WTC11 (cell line): ENCODE measurements around the gene TMEM181. TPM values are rescaled to one million over a fixed set of nuclear protein-coding genes. Genes with fewer than 3 reads are reported as not detected.
"Not testable (repeated sequence)": the region's sequence is repeated elsewhere in the genome, so short reads cannot be mapped to it uniquely, and the experiment has no call there.

Experiments used
- ATAC-seq: fragments of 200-7000 bp; cut with Tn5 transposase; 2 replicates; pipeline ENCODE4 v1.10.0; 2021; ENCODE audit warnings: mild to moderate bottlenecking, moderate library complexity
- CTCF ChIA-PET: fragments of 300-600 bp; sonication (Branson Sonifier 250); formaldehyde crosslinking; loops from one replicate; lab custom pipeline; 2021; ENCODE audit warnings: antibody characterized with exemption; lab: Charles Lee
- POLR2A ChIA-PET: fragments of 350-600 bp; sonication (Branson Sonifier 250); formaldehyde crosslinking; loops from one replicate; lab custom pipeline; 2021; ENCODE audit warnings: antibody characterized with exemption; lab: Charles Lee
- DNase-seq: peaks from one replicate; pipeline ENCODE4 v3.0.0; 2021; ENCODE audit warnings: low spot score
- H3K27ac Mint-ChIP-seq: 2 replicates; pipeline ENCODE4 v1.8.0; 2021; ENCODE audit warnings: mixed read lengths
- H3K27me3 Mint-ChIP-seq: 2 replicates; pipeline ENCODE4 v1.8.0; 2021; ENCODE audit warnings: low read depth, mild to moderate bottlenecking, moderate library complexity, mixed read lengths
- H3K36me3 Mint-ChIP-seq: 2 replicates; pipeline ENCODE4 v1.8.0; 2021; ENCODE audit warnings: mixed read lengths
- H3K4me1 Mint-ChIP-seq: 2 replicates; pipeline ENCODE4 v1.8.0; 2022; ENCODE audit warnings: mixed read lengths
- H3K4me3 Mint-ChIP-seq: 2 replicates; pipeline ENCODE4 v1.8.0; 2021; ENCODE audit warnings: mild to moderate bottlenecking, moderate library complexity, mixed read lengths
- H3K9me3 Mint-ChIP-seq: 2 replicates; pipeline ENCODE4 v1.8.0; 2021; ENCODE audit warnings: mixed read lengths
- ATF1 ChIP-seq: sonication (generic); formaldehyde crosslinking; IDR thresholded peaks from 2 replicates; pipeline ENCODE4 v1.8.1; 2023; ENCODE audit warnings: mild to moderate bottlenecking, moderate library complexity, missing genetic modification reagents
- ATF6 ChIP-seq: sonication (generic); formaldehyde crosslinking; IDR thresholded peaks from 2 replicates; pipeline ENCODE4 v1.8.1; 2023; ENCODE audit warnings: mild to moderate bottlenecking, missing genetic modification reagents
- FOXP4 ChIP-seq: sonication (generic); formaldehyde crosslinking; IDR thresholded peaks from 2 replicates; pipeline ENCODE4 v1.8.0; 2022; ENCODE audit warnings: mild to moderate bottlenecking, missing genetic modification reagents
- GABPB1 ChIP-seq: sonication (generic); formaldehyde crosslinking; IDR thresholded peaks from 2 replicates; pipeline ENCODE4 v1.8.1; 2023; ENCODE audit warnings: mild to moderate bottlenecking, missing genetic modification reagents
- MYBL2 ChIP-seq: sonication (generic); formaldehyde crosslinking; IDR thresholded peaks from 2 replicates; pipeline ENCODE4 v1.8.1; 2023; ENCODE audit warnings: mild to moderate bottlenecking, moderate library complexity, missing genetic modification reagents
- OVOL2 ChIP-seq: fragments of 250-450 bp; sonication (Bioruptor Pico); IDR thresholded peaks from 2 replicates; pipeline ENCODE4 v1.9.0; 2021; ENCODE audit warnings: mild to moderate bottlenecking, borderline replicate concordance
- PRDM15 ChIP-seq: sonication (generic); formaldehyde crosslinking; IDR thresholded peaks from 2 replicates; pipeline ENCODE4 v1.8.0; 2022; ENCODE audit warnings: missing genetic modification reagents
- RORB ChIP-seq: fragments of 250-450 bp; sonication (Bioruptor Pico); IDR thresholded peaks from 2 replicates; pipeline ENCODE4 v1.9.0; 2021; ENCODE audit warnings: mild to moderate bottlenecking
- SMAD3 ChIP-seq: sonication (generic); formaldehyde crosslinking; IDR thresholded peaks from 2 replicates; pipeline ENCODE4 v1.8.0; 2022; ENCODE audit warnings: missing genetic modification reagents, mild to moderate bottlenecking, borderline replicate concordance
- USF1 ChIP-seq: sonication (generic); formaldehyde crosslinking; IDR thresholded peaks from 2 replicates; pipeline ENCODE4 v1.8.0; 2022; ENCODE audit warnings: mild to moderate bottlenecking, missing genetic modification reagents
- ZNF263 ChIP-seq: sonication (generic); formaldehyde crosslinking; IDR thresholded peaks from 2 replicates; pipeline ENCODE4 v1.8.1; 2022; ENCODE audit warnings: low read depth, mild to moderate bottlenecking, moderate library complexity, missing genetic modification reagents
- total RNA-seq: library from RNA; stranded (reverse); gene quantifications from 3 replicates; pipeline ENCODE4 v1.2.3, GENCODE V29; 2021
- TF ChIP-seq, protein P1 (sequence below): sonication (generic); formaldehyde crosslinking; IDR thresholded peaks from 2 replicates; pipeline ENCODE4 v1.8.1; 2023; ENCODE audit warnings: mild to moderate bottlenecking, missing genetic modification reagents, moderate library complexity

Gene TMEM181
- total RNA-seq, 1 experiment from 2014 or later, result 18.8 TPM

DNA sequence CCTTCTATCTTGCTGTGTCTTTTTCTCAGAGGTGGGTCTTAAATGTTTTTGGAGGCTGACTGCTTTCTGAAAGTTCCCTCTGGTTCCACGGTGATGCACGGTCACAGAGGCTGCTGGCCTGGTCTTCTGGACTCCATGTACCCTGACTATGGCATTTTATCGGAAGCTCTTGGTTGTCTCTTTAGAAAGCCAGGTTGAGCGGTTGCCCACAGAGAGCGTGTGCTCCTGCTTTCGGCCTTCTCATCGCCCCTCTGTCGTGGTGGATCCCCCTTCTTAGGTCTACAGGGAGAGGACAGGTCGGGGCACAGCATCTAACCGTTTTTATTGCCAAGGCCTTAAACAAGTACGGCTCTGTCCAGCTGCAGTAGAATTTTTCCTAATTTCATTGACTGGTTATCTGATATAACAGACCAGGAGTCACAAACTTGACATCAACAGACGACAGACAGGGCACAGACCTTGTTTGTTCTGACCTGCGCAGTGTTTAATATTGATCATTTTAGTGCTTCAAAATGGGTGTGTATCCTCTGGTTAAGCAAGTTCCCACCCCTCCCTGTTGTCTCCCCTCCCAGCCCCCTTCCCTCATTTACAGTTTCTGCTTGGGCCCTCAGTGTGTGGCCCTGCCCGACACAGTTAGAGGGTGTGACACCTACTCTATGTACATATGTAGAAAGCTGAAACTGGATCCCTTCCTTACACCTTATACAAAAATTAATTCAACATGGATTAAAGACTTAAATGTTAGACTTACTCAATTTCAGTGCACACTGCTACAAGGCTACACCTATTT lies 114.6 kb downstream of the TMEM181 start:
- CTCF ChIA-PET, result interaction anchor here (0.8 to 4.5 kb wide), 5 partner anchors 15 to 44 kb away, joined by 3 to 14 read pairs (median 4); no protein-coding TSS in a partner anchor
- Mint-ChIP-seq H3K27ac (no peak overlapping the region), H3K9me3 (no peaks in the 10 kb centered on the region), H3K4me3 (no peak overlapping the region), H3K4me1 (peaks cover 10% of the 10 kb centered on the region), H3K36me3 (no peaks in the 10 kb centered on the region), H3K27me3 (no peaks in the 10 kb centered on the region)
- DNase-seq (no peak), ATAC-seq (no peak)
- TF ChIP-seq GABPB1 (CRISPR knock-in tag) (no peak), MYBL2 (CRISPR knock-in tag) (no peak), USF1 (CRISPR knock-in tag) (no peak), ZNF263 (no peak), ATF1 (CRISPR knock-in tag) (no peak), SMAD3 (CRISPR knock-in tag) (no peak), OVOL2 (CRISPR knock-in tag) (no peak), ATF6 (no peak), FOXP4 (no peak), PRDM15 (CRISPR knock-in tag) (no peak), RORB (CRISPR knock-in tag) (no peak)
- TF ChIP-seq, protein P1, sequence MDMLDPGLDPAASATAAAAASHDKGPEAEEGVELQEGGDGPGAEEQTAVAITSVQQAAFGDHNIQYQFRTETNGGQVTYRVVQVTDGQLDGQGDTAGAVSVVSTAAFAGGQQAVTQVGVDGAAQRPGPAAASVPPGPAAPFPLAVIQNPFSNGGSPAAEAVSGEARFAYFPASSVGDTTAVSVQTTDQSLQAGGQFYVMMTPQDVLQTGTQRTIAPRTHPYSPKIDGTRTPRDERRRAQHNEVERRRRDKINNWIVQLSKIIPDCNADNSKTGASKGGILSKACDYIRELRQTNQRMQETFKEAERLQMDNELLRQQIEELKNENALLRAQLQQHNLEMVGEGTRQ, result no peak
- POLR2A ChIA-PET, result no interaction called here

- CTCF ChIA-PET, result interaction anchor here (1.4 kb wide), 1 partner anchor 17 kb away, joined by 3 read pairs; no protein-coding TSS in a partner anchor
These were observed 117.2 kb downstream of the TMEM181 start for GRCh38 chr6:158677094-158677493.

More at GRCh38 chr6:158677094-158677493, 117.2 kb downstream of the TMEM181 start:
- not testable (repeated sequence) for H3K36me3 Mint-ChIP-seq, H3K4me3 Mint-ChIP-seq, H3K9me3 Mint-ChIP-seq, DNase-seq, H3K27ac Mint-ChIP-seq, ATAC-seq, H3K27me3 Mint-ChIP-seq, H3K4me1 Mint-ChIP-seq
- POLR2A ChIA-PET, result interaction anchor here (0.6 kb wide), 1 partner anchor 83 kb away, joined by 4 read pairs; no protein-coding TSS in a partner anchor
